Right atrium auricular region (tissue), 2 donors: ENCODE results near the gene MRPL53. TPM values are rescaled to one million over a fixed set of nuclear protein-coding genes. Genes with fewer than 3 reads are reported as not detected.
"Not testable (repeated sequence)": the region's sequence is repeated elsewhere in the genome, so short reads cannot be mapped to it uniquely, and the experiment has no call there.

ENCODE experiments used
- DNase-seq: peaks from one replicate; pipeline ENCODE4 v3.0.0-alpha.2; 2019; ENCODE audit warnings: low spot score
- H3K27ac ChIP-seq, 2 donors: fragments of 200-600 bp; sonication (generic); 1 replicate in 1 of 2; 2 replicates in 1 of 2; pipeline ENCODE4 v1.5.1; 2016 to 2019
- H3K27me3 ChIP-seq, 2 donors: fragments of 200-600 bp; sonication (generic); one replicate each; pipeline versions ENCODE4 v1.5.1 to v1.6.0; 2017 to 2019
- H3K36me3 ChIP-seq: fragments of 200-600 bp; sonication (generic); one replicate; pipeline ENCODE4 v1.5.1; 2016
- H3K4me1 ChIP-seq, 2 donors: fragments of 200-600 bp; sonication (generic); one replicate each; pipeline versions ENCODE4 v1.5.1 to v1.6.0; 2017 to 2019
- H3K4me3 ChIP-seq, 2 donors: fragments of 200-600 bp; sonication (generic); 1 replicate in 1 of 2; 2 replicates in 1 of 2; pipeline ENCODE4 v1.5.1; 2017 to 2019; ENCODE audit warnings: mild to moderate bottlenecking in 1 of 2, moderate library complexity in 1 of 2
- H3K9me3 ChIP-seq, 2 donors: fragments of 200-600 bp; sonication (generic); one replicate each; pipeline ENCODE4 v1.5.1; 2019
- total RNA-seq, 2 donors: library from RNA; depleted of rRNA; stranded (reverse); fragments of >200 nt; gene quantifications; one replicate each; pipeline ENCODE4 v1.1.0, GENCODE V29; 2016
- TF ChIP-seq, protein P1 (sequence below), 2 donors: fragments of 200-600 bp; sonication (generic); IDR thresholded peaks; one replicate each; pipeline ENCODE4 v1.5.1; 2019; ENCODE audit warnings: antibody characterized with exemption in 2 of 2

MRPL53 gene
- total RNA-seq, 2 donors from 2014 or later = 19.8 to 81.4 TPM

DNA sequence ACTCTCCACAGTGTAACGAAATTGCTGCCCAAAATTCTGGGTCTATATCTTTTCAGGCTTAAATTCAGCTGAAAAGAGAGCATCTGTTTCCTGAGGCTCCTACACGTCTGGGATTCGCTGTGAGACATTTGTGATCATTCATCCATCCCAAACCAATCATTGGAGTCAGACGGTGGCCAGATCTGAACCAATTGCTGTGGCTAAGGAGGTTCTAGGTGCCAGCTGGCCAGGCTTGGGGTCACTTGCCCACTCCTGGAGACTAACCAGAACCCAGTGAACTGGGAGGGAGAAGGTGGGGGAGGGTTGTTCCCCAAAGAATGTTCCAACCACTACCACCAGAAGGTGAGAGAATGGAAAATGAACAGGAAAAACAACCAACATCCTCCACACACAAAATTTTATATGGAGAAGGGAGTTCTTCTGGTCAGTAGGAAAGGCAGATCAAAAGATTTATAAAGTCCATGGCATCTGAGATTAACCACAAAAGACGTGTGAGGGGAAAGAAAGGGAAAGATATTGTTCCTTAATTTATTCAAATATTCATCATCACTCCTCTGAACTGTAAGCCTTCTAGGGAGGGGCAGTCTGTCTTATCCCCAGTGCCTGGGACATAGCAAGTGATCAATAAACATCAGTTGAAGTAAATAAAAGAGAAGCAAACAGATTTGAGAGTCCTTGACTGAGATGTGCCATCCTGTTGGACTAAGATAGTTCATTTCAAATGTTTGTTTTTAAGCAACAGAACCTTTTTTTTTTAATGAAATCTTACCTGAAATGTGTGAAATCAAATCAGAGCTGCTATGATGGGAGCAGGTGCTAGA is 27.8 kb downstream of the MRPL53 start:
- DNase-seq = no peak
- no peak overlapping the region for H3K4me3 ChIP-seq
- no peaks in the 10 kb centered on the region for H3K27me3 ChIP-seq
- H3K9me3 ChIP-seq = no peaks in the 10 kb centered on the region
- H3K27ac ChIP-seq = no peak overlapping the region
- no peaks in the 10 kb centered on the region for H3K36me3 ChIP-seq
- peaks cover 0 to 26% of the 10 kb centered on the region in 2 donors for H3K4me1 ChIP-seq
- TF ChIP-seq, protein P1, sequence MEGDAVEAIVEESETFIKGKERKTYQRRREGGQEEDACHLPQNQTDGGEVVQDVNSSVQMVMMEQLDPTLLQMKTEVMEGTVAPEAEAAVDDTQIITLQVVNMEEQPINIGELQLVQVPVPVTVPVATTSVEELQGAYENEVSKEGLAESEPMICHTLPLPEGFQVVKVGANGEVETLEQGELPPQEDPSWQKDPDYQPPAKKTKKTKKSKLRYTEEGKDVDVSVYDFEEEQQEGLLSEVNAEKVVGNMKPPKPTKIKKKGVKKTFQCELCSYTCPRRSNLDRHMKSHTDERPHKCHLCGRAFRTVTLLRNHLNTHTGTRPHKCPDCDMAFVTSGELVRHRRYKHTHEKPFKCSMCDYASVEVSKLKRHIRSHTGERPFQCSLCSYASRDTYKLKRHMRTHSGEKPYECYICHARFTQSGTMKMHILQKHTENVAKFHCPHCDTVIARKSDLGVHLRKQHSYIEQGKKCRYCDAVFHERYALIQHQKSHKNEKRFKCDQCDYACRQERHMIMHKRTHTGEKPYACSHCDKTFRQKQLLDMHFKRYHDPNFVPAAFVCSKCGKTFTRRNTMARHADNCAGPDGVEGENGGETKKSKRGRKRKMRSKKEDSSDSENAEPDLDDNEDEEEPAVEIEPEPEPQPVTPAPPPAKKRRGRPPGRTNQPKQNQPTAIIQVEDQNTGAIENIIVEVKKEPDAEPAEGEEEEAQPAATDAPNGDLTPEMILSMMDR (IDR thresholded peaks at IDR 0.05) = no peak

GRCh38 chr2:74442483-74443297 is 29.8 kb downstream of the MRPL53 start:
- peak overlapping the region; percentile 86 to 89 for H3K27ac ChIP-seq

GRCh38 chr2:74441690-74442482 is 30.6 kb downstream of the MRPL53 start, which contains the start of gene RTKN:
Gene RTKN, minus strand, starts transcription at chr2:74441937. Its CDS starts 121 bp downstream, at chr2:74441816.
- Histone ChIP-seq H3K4me3 (peak within 1 kb of the TSS; percentile 41 to 61), H3K36me3 (no peaks in the 10 kb centered on the region), H3K9me3 (no peaks in the 10 kb centered on the region), H3K27ac (peak within 1 kb of the TSS; percentile 86 to 89), H3K4me1 (peaks cover 0 to 48% of the 10 kb centered on the region in 2 donors), H3K27me3 (no peaks in the 10 kb centered on the region)
- DNase-seq = no peak
- TF ChIP-seq, protein P1 (IDR thresholded peaks at IDR 0.05) = no peak

More at GRCh38 chr2:74442483-74443297, 29.8 kb downstream of the MRPL53 start:
- H3K27me3 ChIP-seq, DNase-seq, H3K9me3 ChIP-seq, H3K36me3 ChIP-seq: not testable (repeated sequence)
- H3K4me3 ChIP-seq = peak overlapping the region; percentile 41 to 61
- H3K4me1 ChIP-seq = peaks cover 0 to 40% of the 10 kb centered on the region in 2 donors

DNA sequence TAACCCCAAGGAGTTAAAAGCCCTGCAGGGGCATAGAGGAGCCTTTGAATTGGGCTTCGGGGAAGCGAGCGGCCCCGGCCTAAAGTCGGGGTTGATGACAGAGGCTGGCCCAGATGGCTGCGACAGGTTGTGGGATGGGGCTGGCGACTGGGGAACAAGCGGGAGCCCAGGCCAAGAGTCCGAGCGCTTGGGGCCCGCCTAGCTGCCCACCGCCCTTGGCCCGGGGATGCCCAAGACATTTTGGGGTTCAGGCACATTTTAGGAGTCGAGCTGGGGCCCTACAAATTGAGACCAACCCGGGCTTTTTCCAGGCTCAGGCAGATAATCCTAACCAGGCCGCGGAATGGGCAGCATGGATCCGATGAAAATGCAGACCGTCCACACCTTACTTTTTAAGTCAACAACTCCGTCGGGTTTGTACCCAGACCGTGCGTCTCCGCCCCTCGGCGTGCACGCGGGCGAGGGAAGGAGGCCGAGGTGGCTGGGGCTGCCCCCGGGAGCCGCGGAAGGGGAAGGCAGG is 31.2 kb downstream of the MRPL53 start:
- no peaks in the 10 kb centered on the region for H3K9me3 ChIP-seq
- H3K27ac ChIP-seq = peak overlapping the region; percentile 86 to 89
- no peaks in the 10 kb centered on the region for H3K27me3 ChIP-seq
- H3K4me1 ChIP-seq = peaks cover 0 to 55% of the 10 kb centered on the region in 2 donors
- DNase-seq = no peak
- peak overlapping the region; percentile 41 to 61 for H3K4me3 ChIP-seq
- TF ChIP-seq, protein P1 (IDR thresholded peaks at IDR 0.05) = no peak
- H3K36me3 ChIP-seq = no peaks in the 10 kb centered on the region

DNA sequence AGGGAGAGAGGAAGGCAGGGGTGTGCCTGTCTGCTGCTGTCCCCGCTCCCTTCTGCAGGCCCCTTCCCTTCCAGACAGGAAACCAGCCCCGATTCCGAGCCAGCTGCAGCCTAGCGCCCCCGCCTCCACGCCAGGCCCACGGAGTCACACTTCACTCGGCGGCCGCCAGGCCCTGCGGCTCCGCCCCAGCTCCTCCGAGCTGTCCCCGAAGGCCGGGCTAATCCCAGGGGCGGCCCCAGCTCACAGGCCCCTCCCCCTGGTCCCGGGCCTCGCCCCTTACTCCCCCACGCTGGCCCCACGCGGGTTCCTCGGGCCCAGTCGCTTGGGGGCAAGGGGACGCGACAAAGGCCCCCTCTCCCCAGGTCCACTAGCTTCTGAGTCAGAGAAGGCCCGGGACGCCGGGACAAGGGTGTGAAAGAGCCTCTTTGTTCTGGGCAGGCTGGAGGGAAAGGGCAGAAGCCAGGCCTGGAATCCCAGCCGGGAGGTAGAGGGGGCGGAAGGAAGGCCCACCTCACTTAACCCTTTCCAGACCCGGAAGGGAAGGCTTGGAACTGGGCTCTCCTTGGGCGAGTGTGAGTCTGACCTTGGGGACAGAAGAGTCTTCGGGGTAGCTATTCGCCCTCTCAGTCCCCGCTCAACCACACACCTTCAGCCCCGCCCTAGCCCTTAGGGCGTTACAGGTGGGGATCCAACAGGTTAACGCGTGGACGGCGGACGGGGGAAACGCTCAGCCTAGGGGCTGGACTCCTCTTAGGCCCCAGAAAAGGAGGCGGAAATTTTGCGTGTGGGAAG is 31.9 kb downstream of the MRPL53 start:
- TF ChIP-seq, protein P1 (IDR thresholded peaks at IDR 0.05) = peak in 1 of 2 donors; percentile 36
- H3K4me3 ChIP-seq = peak overlapping the region; percentile 41 to 61
- H3K27ac ChIP-seq = peak overlapping the region; percentile 86 to 89
- H3K4me1 ChIP-seq = peaks cover 0 to 61% of the 10 kb centered on the region in 2 donors
- H3K9me3 ChIP-seq = no peaks in the 10 kb centered on the region
- no peaks in the 10 kb centered on the region for H3K27me3 ChIP-seq
- DNase-seq = peak; percentile 85
- H3K36me3 ChIP-seq = no peaks in the 10 kb centered on the region
